HG02840 (cell line): ENCODE measurements around the gene MLX.
A peak's percentile ranks its signal among the peaks of the same experiment; 100 is the strongest.
"Not testable (repeated sequence)": the region's sequence is repeated elsewhere in the genome, so short reads cannot be mapped to it uniquely, and the experiment has no call there.

Source experiments
- ATAC-seq: cut with Tn5 transposase; IDR thresholded peaks from one replicate; pipeline ENCODE4 v1.9.1; 2021; ENCODE audit warnings: mild to moderate bottlenecking, moderate library complexity, moderate number of reproducible peaks; ENCODE audit not compliant: unreplicated experiment, low FRiP score

Gene MLX

DNA sequence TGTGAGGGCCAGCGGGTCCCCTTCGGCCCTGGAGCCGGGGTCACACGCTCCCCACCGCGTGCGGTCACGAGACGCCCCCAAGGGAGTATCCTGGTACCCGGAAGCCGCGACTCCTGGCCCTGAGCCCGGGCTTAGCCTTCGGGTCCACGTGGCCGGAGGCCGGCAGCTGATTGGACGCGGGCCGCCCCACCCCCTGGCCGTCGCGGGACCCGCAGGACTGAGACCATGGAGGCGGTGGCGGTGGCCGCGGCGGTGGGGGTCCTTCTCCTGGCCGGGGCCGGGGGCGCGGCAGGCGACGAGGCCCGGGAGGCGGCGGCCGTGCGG lies 30.9 kb upstream of the MLX start, which contains the start of gene NAGLU:
NAGLU (plus strand) TSS at position 194 of the 324 bp plus-strand sequence; CDS start at position 226, 32 bp downstream.
- ATAC-seq, result peak; percentile 75

DNA sequence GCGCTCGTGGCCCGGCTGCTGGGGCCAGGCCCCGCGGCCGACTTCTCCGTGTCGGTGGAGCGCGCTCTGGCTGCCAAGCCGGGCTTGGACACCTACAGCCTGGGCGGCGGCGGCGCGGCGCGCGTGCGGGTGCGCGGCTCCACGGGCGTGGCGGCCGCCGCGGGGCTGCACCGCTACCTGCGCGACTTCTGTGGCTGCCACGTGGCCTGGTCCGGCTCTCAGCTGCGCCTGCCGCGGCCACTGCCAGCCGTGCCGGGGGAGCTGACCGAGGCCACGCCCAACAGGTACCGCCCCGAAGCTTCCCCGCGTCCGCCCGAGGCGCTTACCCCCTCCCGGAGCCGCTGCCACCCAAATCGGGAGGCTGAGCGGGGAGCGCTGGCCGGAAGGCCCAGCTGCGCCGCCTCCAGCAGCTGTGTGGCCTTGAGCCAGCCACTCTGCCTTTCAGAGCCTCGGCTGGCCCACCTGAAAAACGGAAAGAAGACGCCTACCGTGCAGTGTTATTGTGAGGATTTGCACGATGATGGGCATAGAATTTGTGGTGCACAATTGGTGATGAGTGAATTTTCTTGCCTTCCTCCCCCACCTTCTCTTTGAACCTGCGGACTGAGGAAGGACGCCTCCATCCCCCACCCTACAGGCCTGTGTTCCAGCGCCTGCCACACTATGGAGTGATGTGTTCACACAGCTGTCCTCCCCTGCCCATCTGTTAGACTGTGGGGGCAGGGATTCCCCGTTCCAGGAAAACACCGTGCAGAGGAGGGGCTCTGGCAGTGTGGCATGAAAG lies 30.3 kb upstream of the MLX start:
- ATAC-seq, result peak; percentile 59

DNA sequence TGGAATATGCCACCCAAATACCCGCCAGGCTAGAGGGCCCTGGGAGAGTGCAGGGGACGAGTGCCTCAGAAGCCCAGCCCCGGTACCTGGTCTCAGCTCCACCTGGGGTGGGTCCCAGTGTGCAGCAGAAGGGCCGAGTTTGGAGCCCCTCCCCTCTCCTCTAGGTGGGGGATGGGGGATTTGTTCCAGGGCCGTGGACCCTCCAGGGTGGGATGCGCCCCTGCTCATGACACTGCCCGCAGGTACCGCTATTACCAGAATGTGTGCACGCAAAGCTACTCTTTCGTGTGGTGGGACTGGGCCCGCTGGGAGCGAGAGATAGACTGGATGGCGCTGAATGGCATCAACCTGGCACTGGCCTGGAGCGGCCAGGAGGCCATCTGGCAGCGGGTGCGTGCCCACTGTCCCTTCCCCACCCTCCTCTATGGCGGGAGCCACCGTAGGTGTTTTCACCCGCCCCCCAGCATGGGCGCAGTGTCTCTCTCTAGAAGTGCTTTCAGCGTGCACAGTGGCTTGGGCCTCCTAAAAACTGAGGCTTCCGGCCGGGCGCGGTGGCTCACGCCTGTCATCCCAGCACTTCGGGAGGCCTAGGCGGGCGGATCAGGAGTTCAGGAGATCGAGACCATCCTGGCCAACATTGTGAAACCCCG lies 29.6 kb upstream of the MLX start:
- no peak for ATAC-seq

DNA sequence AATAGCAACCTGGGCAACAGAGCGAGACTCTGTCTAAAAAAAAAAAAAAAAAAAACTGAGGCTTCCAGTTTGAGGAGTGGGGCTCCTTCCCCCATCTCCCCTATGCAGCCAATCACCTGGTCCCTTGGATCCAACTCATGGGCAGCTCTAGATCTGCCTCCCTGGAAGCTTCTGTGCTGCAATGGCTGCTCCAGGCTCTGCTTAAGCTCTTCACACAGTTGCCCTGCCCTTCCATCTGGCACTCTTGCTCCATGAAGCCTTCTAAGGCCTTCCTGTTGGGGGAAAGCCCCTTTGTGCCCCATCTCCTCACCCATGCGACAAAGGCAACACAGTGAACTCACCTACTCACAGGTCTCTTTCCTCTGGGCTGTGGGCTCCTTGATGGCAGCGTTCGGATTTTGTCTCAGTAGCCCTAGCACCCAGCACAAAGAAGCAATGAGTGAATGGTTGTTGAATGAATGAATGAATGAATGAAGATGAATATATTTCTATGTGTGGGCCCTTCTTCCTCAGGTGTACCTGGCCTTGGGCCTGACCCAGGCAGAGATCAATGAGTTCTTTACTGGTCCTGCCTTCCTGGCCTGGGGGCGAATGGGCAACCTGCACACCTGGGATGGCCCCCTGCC lies 29.0 kb upstream of the MLX start:
- no peak for ATAC-seq

DNA sequence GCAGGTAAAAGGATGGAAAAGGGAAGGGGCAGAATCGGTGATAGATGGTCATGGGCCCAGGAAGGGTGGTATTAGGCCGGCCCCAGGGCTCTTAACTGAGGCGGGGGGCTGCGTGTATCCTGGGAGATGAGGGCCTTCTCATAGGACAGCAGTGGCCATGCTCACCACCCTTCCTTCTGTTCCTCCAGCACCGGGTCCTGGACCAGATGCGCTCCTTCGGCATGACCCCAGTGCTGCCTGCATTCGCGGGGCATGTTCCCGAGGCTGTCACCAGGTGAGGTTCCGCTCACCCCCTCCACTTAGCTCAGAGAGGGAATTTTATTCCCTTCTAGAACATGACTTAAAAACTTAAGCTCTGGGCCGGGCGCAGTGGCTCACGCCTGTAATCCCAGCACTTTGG lies 28.4 kb upstream of the MLX start:
- no peak for ATAC-seq

DNA sequence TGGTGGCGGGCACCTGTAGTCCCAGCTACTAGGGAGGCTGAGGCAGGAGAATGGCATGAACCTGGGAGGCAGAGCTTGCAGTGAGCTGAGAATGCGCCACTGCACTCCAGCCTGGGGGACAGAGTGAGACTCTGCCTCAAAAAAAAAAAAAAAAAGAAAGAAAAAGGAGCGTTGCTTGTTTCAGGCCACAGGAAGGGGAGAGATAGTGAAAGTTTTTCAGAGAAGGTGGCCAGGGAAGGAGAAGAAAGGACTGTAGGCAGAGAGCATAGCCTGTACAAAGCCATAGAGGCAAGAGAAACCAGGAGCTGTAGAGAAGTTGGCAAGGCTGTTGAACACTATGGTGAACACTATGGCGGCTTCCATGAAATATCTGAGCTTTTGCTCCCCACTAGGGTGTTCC lies 26.3 kb upstream of the MLX start:
- ATAC-seq, result not testable (repeated sequence)

DNA sequence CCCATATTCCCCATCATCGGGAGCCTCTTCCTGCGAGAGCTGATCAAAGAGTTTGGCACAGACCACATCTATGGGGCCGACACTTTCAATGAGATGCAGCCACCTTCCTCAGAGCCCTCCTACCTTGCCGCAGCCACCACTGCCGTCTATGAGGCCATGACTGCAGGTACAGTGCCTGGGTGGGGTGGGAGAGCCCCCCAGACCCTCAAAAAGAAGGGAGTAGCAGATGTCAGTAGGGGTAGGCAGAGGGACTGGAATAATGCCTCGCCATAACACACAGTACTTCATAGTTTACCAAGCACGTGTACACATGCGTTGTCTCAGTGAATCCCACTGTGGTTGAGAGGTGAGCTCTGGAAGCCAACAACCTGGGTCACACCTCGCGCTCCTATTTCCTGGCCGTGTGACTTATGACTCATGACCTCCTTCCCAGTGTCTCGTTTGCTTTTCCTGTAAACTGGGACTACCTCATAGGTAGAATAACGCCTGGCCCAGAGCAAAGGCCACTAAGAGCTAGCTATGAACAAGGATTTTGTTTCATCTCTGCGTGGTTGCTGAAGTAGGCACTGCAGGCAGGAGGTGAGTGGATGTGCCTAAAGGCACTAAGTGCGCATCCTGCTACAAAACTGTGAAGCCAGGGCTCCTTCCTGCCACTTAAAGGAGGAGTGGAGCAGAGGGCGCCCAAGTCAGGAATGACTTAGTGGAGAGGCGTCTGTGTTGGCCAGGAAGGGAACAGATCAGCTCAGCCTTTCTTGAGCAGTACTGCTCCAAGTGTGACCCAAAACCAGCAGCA lies 25.7 kb upstream of the MLX start:
- no peak for ATAC-seq

DNA sequence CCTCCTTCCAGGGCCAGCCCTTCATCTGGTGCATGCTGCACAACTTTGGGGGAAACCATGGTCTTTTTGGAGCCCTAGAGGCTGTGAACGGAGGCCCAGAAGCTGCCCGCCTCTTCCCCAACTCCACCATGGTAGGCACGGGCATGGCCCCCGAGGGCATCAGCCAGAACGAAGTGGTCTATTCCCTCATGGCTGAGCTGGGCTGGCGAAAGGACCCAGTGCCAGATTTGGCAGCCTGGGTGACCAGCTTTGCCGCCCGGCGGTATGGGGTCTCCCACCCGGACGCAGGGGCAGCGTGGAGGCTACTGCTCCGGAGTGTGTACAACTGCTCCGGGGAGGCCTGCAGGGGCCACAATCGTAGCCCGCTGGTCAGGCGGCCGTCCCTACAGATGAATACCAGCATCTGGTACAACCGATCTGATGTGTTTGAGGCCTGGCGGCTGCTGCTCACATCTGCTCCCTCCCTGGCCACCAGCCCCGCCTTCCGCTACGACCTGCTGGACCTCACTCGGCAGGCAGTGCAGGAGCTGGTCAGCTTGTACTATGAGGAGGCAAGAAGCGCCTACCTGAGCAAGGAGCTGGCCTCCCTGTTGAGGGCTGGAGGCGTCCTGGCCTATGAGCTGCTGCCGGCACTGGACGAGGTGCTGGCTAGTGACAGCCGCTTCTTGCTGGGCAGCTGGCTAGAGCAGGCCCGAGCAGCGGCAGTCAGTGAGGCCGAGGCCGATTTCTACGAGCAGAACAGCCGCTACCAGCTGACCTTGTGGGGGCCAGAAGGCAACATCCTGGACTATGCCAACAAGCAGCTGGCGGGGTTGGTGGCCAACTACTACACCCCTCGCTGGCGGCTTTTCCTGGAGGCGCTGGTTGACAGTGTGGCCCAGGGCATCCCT lies 23.5 kb upstream of the MLX start:
- no peak for ATAC-seq

DNA sequence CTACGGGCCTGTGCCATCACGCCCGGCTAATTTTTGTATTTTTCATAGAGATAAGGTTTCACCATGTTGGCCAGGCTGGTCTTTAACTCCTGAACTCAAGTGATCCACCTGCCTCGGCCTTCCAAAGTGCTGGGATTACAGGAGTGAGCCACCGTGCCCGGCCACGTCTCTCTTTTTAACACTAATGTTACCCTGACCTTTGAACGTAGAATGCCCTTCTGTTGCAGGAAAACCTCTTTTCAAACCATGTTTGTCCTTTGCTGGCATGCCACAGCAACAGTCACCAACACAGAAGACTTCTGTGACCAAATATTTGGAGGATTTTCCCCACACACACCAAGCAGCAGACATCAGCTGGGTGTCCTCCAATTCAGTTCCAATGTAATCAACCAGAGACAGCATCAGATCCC lies 22.0 kb upstream of the MLX start:
- ATAC-seq, result no peak

DNA sequence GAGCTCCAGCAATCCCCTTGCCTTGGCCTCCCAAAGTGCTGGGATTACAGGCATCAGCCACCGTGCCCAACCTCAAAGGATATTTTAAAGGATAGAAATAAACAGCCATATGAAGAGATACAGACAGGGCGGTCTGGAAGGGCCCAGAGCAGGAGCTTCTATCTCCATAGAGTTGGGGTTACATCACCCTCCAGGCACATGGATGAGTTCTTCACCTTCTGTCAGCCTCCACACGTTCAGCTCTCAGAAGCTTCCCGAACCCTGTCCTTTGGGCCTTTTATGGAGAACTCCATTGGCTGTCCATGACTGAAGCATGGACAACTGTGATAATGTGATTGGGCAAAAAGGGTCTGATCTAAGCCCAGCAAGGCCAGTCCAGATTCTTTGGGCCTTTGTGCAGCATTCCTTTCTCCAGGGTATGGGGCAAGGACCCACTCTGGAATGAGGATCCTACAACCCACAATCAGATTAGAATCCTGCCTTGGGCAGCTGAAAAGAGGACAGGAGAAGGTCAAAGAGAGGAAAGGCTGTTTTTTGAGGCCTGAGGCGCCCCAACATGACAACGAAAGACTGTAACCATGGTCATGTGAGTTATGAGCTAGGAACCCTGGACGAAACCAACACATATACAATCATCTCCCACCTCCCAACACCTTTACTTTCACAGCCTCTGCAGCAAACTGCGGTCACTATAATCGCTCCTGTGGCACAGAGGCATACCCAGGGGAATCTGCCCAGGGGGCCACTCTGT lies 21.0 kb upstream of the MLX start:
- ATAC-seq, result not testable (repeated sequence)

DNA sequence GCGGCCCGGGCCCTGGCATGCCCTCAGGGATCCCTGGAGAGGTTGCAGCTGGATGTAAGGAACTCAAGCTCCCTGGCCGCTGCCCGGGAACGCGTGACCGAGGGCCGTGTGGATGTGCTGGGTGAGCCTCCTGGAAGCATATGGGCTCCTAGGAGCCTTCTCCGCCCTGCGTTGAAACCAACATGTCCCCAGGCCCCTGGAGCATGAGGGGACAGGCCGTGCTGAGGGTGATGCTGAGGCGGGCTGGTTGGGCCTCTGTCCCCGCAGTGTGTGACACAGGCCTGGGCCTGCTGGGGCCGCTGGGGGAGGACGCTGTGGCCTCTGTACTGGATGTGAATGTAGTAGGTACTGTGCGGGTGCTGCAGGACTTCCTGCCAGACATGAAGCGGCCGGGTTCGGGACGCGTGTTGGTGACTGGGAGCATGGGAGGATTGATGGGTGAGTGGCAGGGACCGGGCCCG lies 19.9 kb upstream of the MLX start:
- ATAC-seq, result no peak

DNA sequence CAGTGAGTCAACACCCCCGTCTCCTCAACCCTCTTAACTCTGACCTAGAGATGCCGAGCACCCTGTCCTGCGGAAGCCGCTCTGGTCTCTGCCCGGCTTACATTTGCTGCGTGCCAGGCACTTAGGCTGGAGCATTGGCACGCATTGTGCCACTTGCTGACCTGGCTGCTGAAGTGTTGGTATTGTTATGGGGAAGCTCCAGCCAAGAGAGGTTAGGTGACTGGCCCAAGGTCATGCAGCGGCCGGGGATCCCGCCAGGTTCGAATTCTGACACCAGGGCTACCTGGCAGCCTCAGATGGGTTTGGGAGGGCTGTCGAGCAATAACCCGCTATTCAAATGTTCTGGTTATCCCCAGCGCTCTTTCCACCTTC lies 19.2 kb upstream of the MLX start:
- no peak for ATAC-seq

DNA sequence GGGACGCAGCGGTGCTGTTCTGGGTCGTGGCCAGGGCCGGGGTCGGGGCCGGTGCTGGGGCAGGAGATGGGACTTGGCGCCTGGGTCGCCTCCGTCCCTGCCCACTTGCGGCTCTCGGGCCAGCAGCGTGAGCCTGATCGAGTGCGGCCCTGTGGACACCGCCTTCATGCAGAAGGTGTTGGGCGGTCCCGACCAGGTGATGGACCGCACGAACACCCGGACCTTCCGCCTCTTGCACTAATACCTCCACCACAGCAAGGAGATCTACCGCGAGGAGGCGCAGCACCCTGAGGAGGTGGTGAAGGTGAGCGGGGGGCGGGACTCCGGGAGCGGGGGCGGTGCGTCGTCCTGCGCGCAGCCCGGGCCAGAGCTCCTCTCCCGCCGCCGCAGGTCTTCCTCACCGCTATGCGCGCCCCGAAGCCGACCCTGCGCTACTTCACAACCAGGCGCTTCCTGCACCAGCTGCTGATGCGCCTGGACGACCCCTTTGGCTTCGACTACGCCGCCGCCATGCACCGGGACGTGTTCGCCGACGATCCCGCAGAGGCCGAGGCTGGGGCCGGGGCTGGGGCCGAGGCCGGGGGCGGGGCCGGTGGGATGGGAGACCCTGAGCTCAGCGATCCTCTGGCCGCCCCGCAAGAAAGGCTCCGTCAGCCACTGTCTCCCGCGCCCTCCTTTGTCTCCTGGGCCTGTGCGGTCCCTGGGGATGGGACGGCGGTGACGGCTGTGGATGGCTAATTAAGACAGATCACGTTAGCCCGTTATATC lies 18.6 kb upstream of the MLX start:
- peak; percentile 43 for ATAC-seq

DNA sequence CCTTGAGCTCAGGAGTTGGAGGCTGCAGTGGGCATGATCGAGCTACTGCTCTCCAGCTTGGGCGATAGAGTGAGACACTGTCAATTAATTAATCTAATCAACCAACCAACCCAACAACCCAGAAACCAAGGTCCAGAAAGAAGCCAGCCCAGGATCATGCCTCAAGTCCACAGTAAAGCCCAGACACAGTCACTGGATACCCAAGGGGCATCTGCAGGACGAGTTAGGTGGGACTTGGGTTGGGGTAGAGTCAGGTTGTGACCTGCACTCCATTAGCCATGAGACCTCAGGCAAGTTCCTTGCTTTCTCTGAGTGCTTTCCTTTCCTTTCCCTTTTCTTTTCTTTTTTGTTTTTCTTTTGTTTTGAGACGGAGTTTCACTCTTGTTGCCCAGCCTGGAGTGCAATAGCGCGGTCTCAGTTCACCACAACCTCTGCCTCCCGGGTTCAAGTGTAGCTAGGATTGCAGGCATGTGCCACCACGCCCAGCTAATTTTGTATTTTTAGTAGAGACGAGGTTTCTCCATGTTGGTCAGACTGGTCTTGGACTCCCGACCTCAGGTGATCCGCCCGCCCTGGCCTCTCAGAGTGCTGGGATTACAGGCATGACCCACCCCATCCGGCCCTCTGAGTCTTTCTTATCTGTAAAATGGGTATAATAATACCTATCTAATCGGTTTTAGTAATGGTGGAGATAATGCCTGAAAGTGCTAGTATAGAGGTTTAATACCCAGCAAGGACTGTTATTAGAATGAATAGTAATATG lies 17.7 kb upstream of the MLX start:
- no peak for ATAC-seq

DNA sequence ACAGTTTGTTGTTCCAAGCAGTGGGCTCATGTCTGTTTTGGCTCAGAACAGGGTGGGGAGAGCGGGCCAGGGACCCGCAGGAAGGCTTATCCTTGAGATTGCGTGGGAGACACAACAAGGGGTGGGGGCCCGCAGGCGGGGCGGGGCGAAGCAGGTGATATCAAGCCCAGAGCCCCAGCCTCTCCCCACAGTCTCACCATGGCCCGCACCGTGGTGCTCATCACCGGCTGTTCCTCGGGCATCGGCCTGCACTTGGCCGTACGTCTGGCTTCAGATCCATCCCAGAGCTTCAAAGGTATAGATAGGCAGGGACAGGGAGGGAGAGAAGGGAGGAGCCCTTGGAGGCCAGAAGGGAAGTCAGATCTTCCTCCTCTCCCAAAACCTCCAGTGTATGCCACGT lies 14.2 kb upstream of the MLX start, which contains the start of gene HSD17B1:
HSD17B1 (plus strand) TSS at position 188 of the 400 bp plus-strand sequence; CDS start at position 199, 11 bp downstream.
- ATAC-seq, result not testable (repeated sequence)

DNA sequence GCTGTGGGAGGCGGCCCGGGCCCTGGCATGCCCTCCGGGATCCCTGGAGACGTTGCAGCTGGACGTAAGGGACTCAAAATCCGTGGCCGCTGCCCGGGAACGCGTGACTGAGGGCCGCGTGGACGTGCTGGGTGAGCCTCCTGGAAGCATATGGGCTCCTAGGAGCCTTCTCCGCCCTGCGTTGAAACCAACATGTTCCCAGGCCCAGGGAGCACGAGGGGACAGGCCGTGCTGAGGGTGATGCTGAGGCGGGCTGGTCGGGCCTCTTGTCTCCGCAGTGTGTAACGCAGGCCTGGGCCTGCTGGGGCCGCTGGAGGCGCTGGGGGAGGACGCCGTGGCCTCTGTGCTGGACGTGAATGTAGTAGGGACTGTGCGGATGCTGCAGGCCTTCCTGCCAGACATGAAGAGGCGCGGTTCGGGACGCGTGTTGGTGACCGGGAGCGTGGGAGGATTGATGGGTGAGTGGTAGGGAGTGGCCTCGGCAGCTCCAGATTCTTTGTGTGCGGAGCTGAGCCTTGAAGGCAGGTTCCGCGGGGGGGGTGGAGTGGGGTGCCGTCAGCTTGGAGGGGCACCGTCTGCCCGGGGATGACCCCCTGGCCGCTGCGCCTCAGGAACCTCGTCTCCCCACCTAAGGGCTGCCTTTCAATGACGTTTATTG lies 13.6 kb upstream of the MLX start:
- no peak for ATAC-seq

DNA sequence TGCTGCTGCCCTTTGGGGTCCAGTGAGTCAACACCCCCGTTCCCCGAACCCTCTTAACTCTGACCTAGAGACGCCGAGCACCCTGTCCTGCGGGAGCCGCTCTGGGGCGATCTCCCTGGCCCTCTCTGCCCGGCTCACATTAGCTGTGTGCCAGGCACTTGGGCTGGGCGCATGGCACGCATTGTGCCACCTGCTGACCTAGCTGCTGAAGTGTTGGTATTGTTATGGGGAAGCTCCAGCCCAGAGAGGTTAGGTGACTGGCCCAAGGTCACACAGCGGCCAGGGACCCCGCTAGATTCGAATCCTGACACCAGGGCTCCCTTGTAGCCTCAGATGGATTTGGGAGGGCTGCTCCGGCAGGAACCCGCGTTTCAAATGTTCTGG lies 13.0 kb upstream of the MLX start:
- no peak for ATAC-seq
